ENCODE results near the gene LRP1-AS.

LRP1-AS gene

GRCh38 chr12:57160040-57160439 lies 12.6 kb upstream of the LRP1-AS start:
- DNase-seq (ENCODE audit: low spot score) = no peak

- DNase-seq (ENCODE audit: low spot score) = no peak
Measured at GRCh38 chr12:57159311-57159710, 11.9 kb upstream of the LRP1-AS start.

GRCh38 chr12:57158665-57159064 lies 11.2 kb upstream of the LRP1-AS start:
- no peak for DNase-seq (ENCODE audit: low spot score)

GRCh38 chr12:57158186-57158585 lies 10.8 kb upstream of the LRP1-AS start:
- no peak for DNase-seq (ENCODE audit: low spot score)

GRCh38 chr12:57157588-57158173 lies 10.3 kb upstream of the LRP1-AS start:
- DNase-seq (ENCODE audit: low spot score) = no peak

DNA sequence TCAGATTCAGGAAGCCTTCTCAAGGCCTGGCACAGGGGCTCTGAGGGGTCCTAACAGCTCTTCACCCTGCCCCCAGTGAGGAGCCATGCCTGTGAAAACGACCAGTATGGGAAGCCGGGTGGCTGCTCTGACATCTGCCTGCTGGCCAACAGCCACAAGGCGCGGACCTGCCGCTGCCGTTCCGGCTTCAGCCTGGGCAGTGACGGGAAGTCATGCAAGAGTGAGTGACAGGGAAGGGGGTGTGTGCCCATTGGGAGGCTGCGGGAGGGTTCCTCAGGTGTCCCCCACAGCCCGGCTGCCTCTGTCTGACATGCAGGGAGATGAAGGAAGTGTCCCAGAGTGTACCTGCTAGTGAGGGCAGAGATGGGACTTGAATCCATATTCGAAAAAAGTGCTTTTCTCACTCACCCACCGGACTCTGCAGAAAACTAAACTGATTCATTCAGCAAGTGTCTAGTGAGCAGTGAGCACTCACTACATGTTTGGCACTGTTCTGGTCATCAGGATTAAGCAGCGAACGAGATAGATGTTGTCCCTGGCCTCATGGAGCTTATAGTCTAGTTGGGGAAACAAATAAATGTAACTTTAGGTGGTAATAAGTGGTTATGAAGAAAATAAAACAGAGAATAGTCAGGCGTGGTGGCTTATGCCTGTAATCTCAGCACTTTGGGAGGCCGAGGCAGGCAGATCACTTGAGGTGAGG lies 9.4 kb upstream of the LRP1-AS start:
- DNase-seq (ENCODE audit: low spot score) = no peak

GRCh38 chr12:57154804-57155434 lies 7.5 kb upstream of the LRP1-AS start:
- no peak for DNase-seq (ENCODE audit: low spot score)

GRCh38 chr12:57154076-57154475 lies 6.7 kb upstream of the LRP1-AS start:
- no peak for DNase-seq (ENCODE audit: low spot score)

DNA sequence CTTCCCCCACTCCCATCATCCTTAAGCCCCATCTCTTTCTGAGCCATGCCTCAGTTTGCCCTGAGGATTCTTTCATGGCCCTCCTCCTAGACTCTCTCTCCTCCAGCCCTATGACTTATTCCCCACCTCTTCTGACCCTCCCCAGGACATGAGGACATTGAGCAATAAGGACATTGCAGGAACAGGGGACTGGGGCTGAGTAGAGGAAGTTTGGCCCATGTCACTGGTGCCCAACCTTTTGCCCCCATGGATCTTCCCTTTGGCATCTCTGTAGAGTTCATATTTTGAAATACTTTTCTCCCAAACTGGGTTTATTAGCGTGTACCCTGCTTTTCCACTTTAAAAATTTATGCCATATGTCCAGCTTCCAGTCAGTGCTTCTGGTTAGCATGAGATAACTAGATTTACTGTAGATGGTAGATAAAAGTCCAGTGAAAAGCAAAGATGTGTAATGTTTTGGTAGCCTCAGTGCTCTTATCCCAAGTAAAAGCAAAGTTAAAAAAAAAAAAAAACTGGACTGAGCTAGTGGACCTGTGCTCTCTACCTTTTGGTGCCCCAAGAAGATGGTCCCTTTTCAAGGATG lies 6.1 kb upstream of the LRP1-AS start:
- DNase-seq (ENCODE audit: low spot score) = no peak

DNA sequence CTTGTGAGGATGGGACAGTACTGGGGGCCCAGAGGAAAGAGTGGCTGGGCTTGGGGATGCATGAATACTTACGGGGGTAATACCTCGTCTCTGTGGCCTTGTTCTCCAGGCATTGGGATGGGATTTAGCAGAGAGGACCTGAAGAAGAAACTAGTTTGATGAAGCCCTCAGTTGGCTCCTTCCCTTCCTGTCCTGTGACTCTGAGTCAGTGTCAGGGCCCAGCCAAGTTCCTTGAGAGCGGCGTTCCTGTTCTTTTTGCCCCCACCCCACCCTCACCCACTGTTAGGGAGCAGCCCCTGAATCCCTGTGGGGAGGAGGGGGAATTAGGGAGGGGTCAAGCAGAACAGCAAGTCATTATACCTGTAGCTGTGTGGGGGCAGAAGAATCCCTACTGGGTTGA lies 5.2 kb upstream of the LRP1-AS start:
- no peak for DNase-seq (ENCODE audit: low spot score)

GRCh38 chr12:57151741-57152630 lies 4.6 kb upstream of the LRP1-AS start:
- no peak for DNase-seq (ENCODE audit: low spot score)

GRCh38 chr12:57150400-57151000 lies 3.1 kb upstream of the LRP1-AS start:
- DNase-seq (ENCODE audit: low spot score) = no peak

GRCh38 chr12:57149245-57149900 lies 2.0 kb upstream of the LRP1-AS start:
- no peak for DNase-seq (ENCODE audit: low spot score)

- DNase-seq (ENCODE audit: low spot score) = no peak
Measured at GRCh38 chr12:57148469-57149244, 1.2 kb upstream of the LRP1-AS start.

GRCh38 chr12:57146092-57146491 lies 1.3 kb downstream of the LRP1-AS start:
- DNase-seq (ENCODE audit: low spot score) = no peak

- DNase-seq (ENCODE audit: low spot score) = no peak
Measured at GRCh38 chr12:57145460-57146059, 1.9 kb downstream of the LRP1-AS start.

- no peak for DNase-seq (ENCODE audit: low spot score)
Measured at GRCh38 chr12:57143454-57143853, 4.0 kb downstream of the LRP1-AS start.

DNA sequence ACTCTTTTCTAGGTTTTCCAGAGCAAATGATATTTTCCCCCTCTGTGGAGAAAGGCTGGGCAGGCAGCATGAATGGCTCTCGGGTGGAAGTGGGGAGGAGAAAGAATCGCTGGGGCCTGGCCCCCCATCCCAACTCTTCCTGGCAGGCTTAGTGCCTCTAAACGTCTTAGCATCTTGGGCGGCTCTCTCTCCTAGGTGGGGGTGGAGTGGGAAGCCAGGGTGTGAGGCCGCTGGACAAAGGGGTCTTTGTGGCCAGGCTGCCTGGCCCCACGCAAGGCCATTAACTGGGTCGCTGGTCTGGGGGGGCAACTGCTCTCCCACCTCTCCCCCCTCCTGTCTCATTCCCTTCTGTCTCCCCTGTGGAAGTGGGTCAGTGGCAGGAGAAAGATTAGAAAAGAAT lies 4.7 kb downstream of the LRP1-AS start:
- no peak for DNase-seq (ENCODE audit: low spot score)

GRCh38 chr12:57142121-57142520 lies 5.3 kb downstream of the LRP1-AS start:
- DNase-seq (ENCODE audit: low spot score) = no peak

GRCh38 chr12:57141249-57141648 lies 6.2 kb downstream of the LRP1-AS start:
- no peak for DNase-seq (ENCODE audit: low spot score)

All from hematopoietic multipotent progenitor cell treated with erythropoietin and hydrocortisone succinate and interleukin-3 and kit ligand, for 15 days (in vitro differentiated cells).